IMR-90 (cell line): ENCODE measurements around the gene IL2RA. TPM values are rescaled to one million over a fixed set of nuclear protein-coding genes. Genes with fewer than 3 reads are reported as not detected.

Experiments used
- ATAC-seq: fragments of 200-7000 bp; cut with Tn5 transposase; 2 replicates; pipeline ENCODE4 v1.9.1; 2020; ENCODE audit warnings: low read depth, mild to moderate bottlenecking, moderate library complexity
- BruUV-seq: library from RNA; stranded (reverse); fragments of 400-500 nt; replicated peaks from 2 replicates; lab custom pipeline; 2021; lab: Mats Ljungman, UMichigan
- CTCF ChIA-PET: fragments of 300-600 bp; formaldehyde crosslinking; extraction: SDS; loops from one replicate; lab custom pipeline; 2021; ENCODE audit warnings: antibody characterized with exemption; lab: Yijun Ruan, JAX
- POLR2A ChIA-PET: fragments of 300-600 bp; sonication (Branson Sonifier 250); formaldehyde crosslinking; loops from one replicate; lab custom pipeline; 2022; ENCODE audit warnings: antibody characterized with exemption; ENCODE audit not compliant: unreplicated experiment; lab: Charles Lee
- DNase-seq: peaks from one replicate; pipeline ENCODE4 v3.0.0; 2013
- H2AFZ ChIP-seq: replicated peaks from 2 replicates; pipeline ENCODE3; 2013; ENCODE audit warnings: low read length, mild to moderate bottlenecking; ENCODE audit not compliant: poor library complexity
- H2AK5ac ChIP-seq: 2 replicates; pipeline ENCODE4 v1.6.1; 2013; ENCODE audit warnings: low read depth, low read length, inconsistent platforms
- H2AK9ac ChIP-seq: replicated peaks from 2 replicates; pipeline ENCODE3; 2013; ENCODE audit warnings: mild to moderate bottlenecking, low read depth, low read length, moderate library complexity; ENCODE audit not compliant: poor library complexity
- H2BK120ac ChIP-seq: 2 replicates; pipeline ENCODE4 v1.6.1; 2013; ENCODE audit warnings: low read depth, low read length, inconsistent platforms
- H2BK15ac ChIP-seq: 3 replicates; pipeline ENCODE4 v1.6.1; 2013; ENCODE audit warnings: low read depth, low read length, inconsistent platforms
- H2BK20ac ChIP-seq: 2 replicates; pipeline ENCODE4 v1.6.1; 2013; ENCODE audit warnings: low read depth, mild to moderate bottlenecking, inconsistent platforms, low read length, moderate library complexity
- H2BK5ac ChIP-seq: 2 replicates; pipeline ENCODE4 v1.6.1; 2013; ENCODE audit warnings: mild to moderate bottlenecking, low read depth, low read length, inconsistent platforms; ENCODE audit not compliant: poor library complexity, severe bottlenecking
- H3K14ac ChIP-seq: replicated peaks from 2 replicates; pipeline ENCODE4 v1.6.1; 2013; ENCODE audit warnings: low read depth, low read length, inconsistent platforms
- H3K18ac ChIP-seq: 2 replicates; pipeline ENCODE4 v1.6.1; 2013; ENCODE audit warnings: low read depth, low read length, control low read depth
- H3K23ac ChIP-seq: 2 replicates; pipeline ENCODE4 v1.6.1; 2013; ENCODE audit warnings: low read depth, low read length, inconsistent platforms
- H3K27ac ChIP-seq: 2 replicates; pipeline ENCODE4 v1.5.1; 2013; ENCODE audit warnings: mild to moderate bottlenecking, control low read depth, low read length; ENCODE audit not compliant: insufficient read depth
- H3K27me3 ChIP-seq: 2 replicates; pipeline ENCODE4 v1.6.1; 2013; ENCODE audit warnings: low read length; ENCODE audit not compliant: control insufficient read depth, insufficient read depth
- H3K36me3 ChIP-seq: 2 replicates; pipeline ENCODE4 v1.6.1; 2013; ENCODE audit warnings: low read length, mixed read lengths; ENCODE audit not compliant: control insufficient read depth, insufficient read depth
- H3K4ac ChIP-seq: 2 replicates; pipeline ENCODE4 v1.6.1; 2013; ENCODE audit warnings: low read depth, low read length, inconsistent platforms
- H3K4me1 ChIP-seq: 2 replicates; pipeline ENCODE4 v1.6.1; 2013; ENCODE audit warnings: low read length, mixed read lengths; ENCODE audit not compliant: control insufficient read depth, insufficient read depth
- H3K4me2 ChIP-seq: 2 replicates; pipeline ENCODE4 v1.6.1; 2013; ENCODE audit warnings: low read depth, mild to moderate bottlenecking, control low read depth, low read length, moderate library complexity
- H3K4me3 ChIP-seq: 2 replicates; pipeline ENCODE4 v1.5.1; 2013; ENCODE audit warnings: low read depth, mild to moderate bottlenecking, control low read depth, low read length, moderate library complexity; ENCODE audit not compliant: insufficient read depth
- H3K56ac ChIP-seq: 2 replicates; pipeline ENCODE4 v1.6.1; 2013; ENCODE audit warnings: low read length, inconsistent platforms; ENCODE audit not compliant: insufficient read depth; ENCODE audit errors: extremely low read depth
- H3K79me1 ChIP-seq, 2 experiments: 2 replicates each; pipeline ENCODE4 v1.6.1; 2013; ENCODE audit warnings: low read length in 2 of 2, inconsistent platforms in 1 of 2, low read depth in 1 of 2
- H3K9ac ChIP-seq: 2 replicates; pipeline ENCODE4 v1.6.1; 2013; ENCODE audit warnings: low read depth, low read length, control low read depth
- H3K9me1 ChIP-seq: 2 replicates; pipeline ENCODE4 v1.6.1; 2013; ENCODE audit warnings: low read length, inconsistent platforms; ENCODE audit not compliant: insufficient read depth
- H3K9me3 ChIP-seq: 2 replicates; pipeline ENCODE4 v1.6.1; 2013; ENCODE audit warnings: low read length; ENCODE audit not compliant: control insufficient read depth, insufficient read depth
- H4K20me1 ChIP-seq: 2 replicates; pipeline ENCODE4 v1.6.1; 2013; ENCODE audit warnings: low read length, inconsistent platforms; ENCODE audit not compliant: insufficient read depth
- H4K5ac ChIP-seq: 2 replicates; pipeline ENCODE4 v1.6.1; 2013; ENCODE audit warnings: mild to moderate bottlenecking, low read depth, low read length, control low read depth
- H4K8ac ChIP-seq, 2 experiments: 2 replicates each; pipeline ENCODE4 v1.6.1; 2013; ENCODE audit warnings: low read depth in 2 of 2, low read length in 2 of 2, control low read depth in 1 of 2, inconsistent platforms in 1 of 2
- H4K91ac ChIP-seq: 2 replicates; pipeline ENCODE4 v1.6.1; 2013; ENCODE audit warnings: low read depth, low read length, inconsistent platforms; ENCODE audit not compliant: insufficient read depth
- BHLHE40 ChIP-seq: fragments of 150-350 bp; IDR thresholded peaks from 2 replicates; pipeline ENCODE4 v1.6.1; 2016; ENCODE audit warnings: mild to moderate bottlenecking, low read depth, low read length
- CEBPB ChIP-seq: IDR thresholded peaks from 2 replicates; pipeline ENCODE4 v1.6.1; 2012; ENCODE audit warnings: low read depth, low read length, improper control_type of control experiment
- CHD1 ChIP-seq: IDR thresholded peaks from 2 replicates; pipeline ENCODE4 v1.6.1; 2012; ENCODE audit warnings: low read depth, low read length, improper control_type of control experiment
- FOS ChIP-seq: fragments of 150-350 bp; IDR thresholded peaks from 2 replicates; pipeline ENCODE4 v1.6.1; 2016; ENCODE audit warnings: low read depth, low read length
- MAFK ChIP-seq: IDR thresholded peaks from 2 replicates; pipeline ENCODE4 v1.6.1; 2012; ENCODE audit warnings: low read depth, low read length, improper control_type of control experiment
- MAZ ChIP-seq: IDR thresholded peaks from 2 replicates; pipeline ENCODE4 v1.6.1; 2012; ENCODE audit warnings: low read depth, mild to moderate bottlenecking, low read length, improper control_type of control experiment, moderate library complexity, borderline replicate concordance
- MXI1 ChIP-seq: IDR thresholded peaks from 2 replicates; pipeline ENCODE4 v1.6.1; 2012; ENCODE audit warnings: low read depth, mild to moderate bottlenecking, low read length, moderate library complexity, borderline replicate concordance
- NFE2L2 ChIP-seq: fragments of 150-350 bp; IDR thresholded peaks from 2 replicates; pipeline ENCODE4 v1.6.1; 2016; ENCODE audit warnings: low read depth, mild to moderate bottlenecking, low read length
- POLR2A ChIP-seq: IDR thresholded peaks from 2 replicates; pipeline ENCODE4 v1.6.1; 2012; ENCODE audit warnings: mild to moderate bottlenecking, low read depth, low read length
- RAD21 ChIP-seq: IDR thresholded peaks from 2 replicates; pipeline ENCODE4 v1.6.1; 2012; ENCODE audit warnings: low read length, improper control_type of control experiment
- RCOR1 ChIP-seq: IDR thresholded peaks from 2 replicates; pipeline ENCODE4 v1.6.1; 2012; ENCODE audit warnings: mild to moderate bottlenecking, low read length, improper control_type of control experiment; ENCODE audit not compliant: insufficient replicate concordance
- SMC3 ChIP-seq: fragments of 150-350 bp; IDR thresholded peaks from 2 replicates; pipeline ENCODE4 v1.6.1; 2016; ENCODE audit warnings: low read depth, mild to moderate bottlenecking, antibody characterized with exemption, low read length, moderate library complexity
- WGBS, 2 experiments: methylation state at CpG; one replicate each; pipeline versions ENCODE4 v1.1.5 to v1.1.7; 2013; ENCODE audit warnings: missing lambda C conversion rate in 2 of 2; ENCODE audit not compliant: insufficient read length in 1 of 2; ENCODE audit errors: extremely low coverage in 2 of 2; 5-methylcytosine and 5-hydroxymethylcytosine counted together
- dilution Hi-C: fragments of 300-500 bp; cut with HindIII; formaldehyde crosslinking; loops from one replicate; pipeline ENCODE4 v1.14.3; 2018; ENCODE audit warnings: low sequenced_read_pairs; ENCODE audit not compliant: unreplicated experiment
- in situ Hi-C: fragments of 300-500 bp; cut with MboI; formaldehyde crosslinking; loops from 3 replicates; pipeline ENCODE4 v1.14.3; 2019; ENCODE audit warnings: low sequenced_read_pairs, inconsistent platforms, mixed read lengths
- intact Hi-C: fragments of 100-400 bp; cut with micrococcal nuclease; formaldehyde crosslinking; loops from 2 replicates; pipeline ENCODE4 v1.10.0; 2022
- polyA plus RNA-seq, 3 experiments: library from polyadenylated mRNA; depleted of rRNA; stranded (reverse); fragments of >200 nt; gene quantifications; 2 replicates each; pipeline ENCODE4 v1.2.3, GENCODE V29; 2012; ENCODE audit warnings: low replicate concordance in 1 of 3
- total RNA-seq: library from RNA; depleted of rRNA; stranded (reverse); fragments of >200 nt; gene quantifications from 2 replicates; pipeline ENCODE4 v1.2.3, GENCODE V29; 2012
- TF ChIP-seq, protein P1 (sequence below): fragments of 150-350 bp; IDR thresholded peaks from 2 replicates; pipeline ENCODE4 v1.6.1; 2017; ENCODE audit warnings: mild to moderate bottlenecking, antibody characterized with exemption, low read length, low read depth
- TF ChIP-seq, protein P2 (sequence below): fragments of 150-350 bp; IDR thresholded peaks from 2 replicates; pipeline ENCODE4 v1.6.1; 2016; ENCODE audit warnings: low read depth, mild to moderate bottlenecking, low read length, moderate library complexity, borderline replicate concordance

Gene IL2RA
- total and polyA plus RNA-seq, 2 of the 4 experiments (the other 2 are of a cell fraction): not detected

DNA sequence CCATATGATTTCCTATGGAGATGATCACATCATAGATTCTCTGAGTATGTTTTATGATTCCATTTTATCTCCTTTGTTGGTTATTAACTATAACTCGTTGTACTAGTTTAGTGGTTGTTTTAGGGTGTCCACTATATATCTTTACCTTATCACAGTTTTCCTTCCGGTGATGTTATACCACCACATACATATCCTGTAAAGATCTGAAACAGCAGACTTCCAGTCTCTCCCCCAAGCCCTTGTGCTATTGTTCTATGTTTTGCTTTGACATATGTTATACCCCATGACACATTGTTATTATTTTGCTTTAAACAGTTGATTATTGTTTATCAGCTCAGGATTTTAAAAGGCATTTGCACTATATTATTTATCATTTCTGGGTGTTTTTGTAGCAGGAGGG, 92.1 kb downstream of the IL2RA start:
- DNase-seq (no peak), ATAC-seq (no peak)
- TF ChIP-seq RCOR1 (no peak), RAD21 (no peak), CEBPB (no peak), MXI1 (no peak), NFE2L2 (no peak), FOS (no peak), BHLHE40 (no peak), MAFK (no peak), SMC3 (no peak), POLR2A (no peak), CHD1 (no peak), MAZ (no peak)
- TF ChIP-seq, protein P1, sequence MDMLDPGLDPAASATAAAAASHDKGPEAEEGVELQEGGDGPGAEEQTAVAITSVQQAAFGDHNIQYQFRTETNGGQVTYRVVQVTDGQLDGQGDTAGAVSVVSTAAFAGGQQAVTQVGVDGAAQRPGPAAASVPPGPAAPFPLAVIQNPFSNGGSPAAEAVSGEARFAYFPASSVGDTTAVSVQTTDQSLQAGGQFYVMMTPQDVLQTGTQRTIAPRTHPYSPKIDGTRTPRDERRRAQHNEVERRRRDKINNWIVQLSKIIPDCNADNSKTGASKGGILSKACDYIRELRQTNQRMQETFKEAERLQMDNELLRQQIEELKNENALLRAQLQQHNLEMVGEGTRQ: no peak
- TF ChIP-seq, protein P2, sequence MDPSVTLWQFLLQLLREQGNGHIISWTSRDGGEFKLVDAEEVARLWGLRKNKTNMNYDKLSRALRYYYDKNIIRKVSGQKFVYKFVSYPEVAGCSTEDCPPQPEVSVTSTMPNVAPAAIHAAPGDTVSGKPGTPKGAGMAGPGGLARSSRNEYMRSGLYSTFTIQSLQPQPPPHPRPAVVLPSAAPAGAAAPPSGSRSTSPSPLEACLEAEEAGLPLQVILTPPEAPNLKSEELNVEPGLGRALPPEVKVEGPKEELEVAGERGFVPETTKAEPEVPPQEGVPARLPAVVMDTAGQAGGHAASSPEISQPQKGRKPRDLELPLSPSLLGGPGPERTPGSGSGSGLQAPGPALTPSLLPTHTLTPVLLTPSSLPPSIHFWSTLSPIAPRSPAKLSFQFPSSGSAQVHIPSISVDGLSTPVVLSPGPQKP: no peak
- Histone ChIP-seq H3K79me1 (peaks cover 3 to 51% of the 10 kb centered on the region in 2 experiments; a peak in 2 of 4 replicates), H2BK5ac (no peak overlapping the region), H2BK120ac (no peak overlapping the region), H2AFZ (no peak overlapping the region), H2BK20ac (no peak overlapping the region), H3K14ac (no peak overlapping the region), H3K23ac (no peak overlapping the region), H2AK9ac (no peak overlapping the region), H4K20me1 (no peaks in the 10 kb centered on the region), H2BK15ac (no peak overlapping the region), H3K36me3 (peaks cover 2% of the 10 kb centered on the region; the same call in 1 of the 2 replicates), H3K9me1 (peaks cover 6% of the 10 kb centered on the region; the same call in 1 of the 2 replicates), H3K27ac (no peak overlapping the region), H3K9me3 (no peaks in the 10 kb centered on the region), H3K9ac (no peak overlapping the region), H3K4me2 (no peak overlapping the region), H3K4me3 (no peak overlapping the region), H4K8ac (no peak overlapping the region), H3K4ac (no peak overlapping the region), H4K5ac (no peak overlapping the region), H3K4me1 (peaks cover 2% of the 10 kb centered on the region; the same call in 1 of the 2 replicates), H3K56ac (no peak overlapping the region), H4K91ac (no peak overlapping the region), H2AK5ac (no peak overlapping the region), H3K18ac (no peak overlapping the region), H3K27me3 (no peaks in the 10 kb centered on the region)
- ChIA-PET POLR2A (no interaction called here), CTCF (interaction anchor here (0.6 kb wide), 1 partner anchor 101 kb away, joined by 4 read pairs; no protein-coding TSS in a partner anchor)
- no TSS peak for BruUV-seq
- intact Hi-C loops: no loop called here
- WGBS, 2 experiments: no CpG with 5 or more reads among the region's 2 CpGs
- dilution Hi-C loops: no loop called here
- in situ Hi-C loops: no loop called here
